Measurements from ENCODE around the gene MAPKAPK5.

Gene MAPKAPK5

GRCh38 chr12:111907740-111908139 lies 65.7 kb downstream of the MAPKAPK5 start:
- Histone ChIP-seq H3K9me3 (ENCODE audit: control insufficient read depth, low read length) (peaks cover 10% of the 10 kb centered on the region), H3K4me2 (ENCODE audit: low read length, poor library complexity, severe bottlenecking) (no peak overlapping the region), H2BK120ac (ENCODE audit: low read depth, low read length) (no peak overlapping the region), H3K27me3 (ENCODE audit: control insufficient read depth in 1 of 2, insufficient read depth in 1 of 2, low read length in 2 of 2) (no peaks in the 10 kb centered on the region), H4K8ac (ENCODE audit: low read length) (no peak overlapping the region), H2BK12ac (ENCODE audit: low read length in 2 of 2) (no peak overlapping the region), H3K9ac (ENCODE audit: low read length) (no peak overlapping the region), H3K18ac (ENCODE audit: low read depth in 1 of 2, low read length in 2 of 2) (no peak overlapping the region), H3K79me1 (replicated peaks; ENCODE audit: low read length, poor library complexity, severe bottlenecking) (no peaks in the 10 kb centered on the region), H3K23ac (ENCODE audit: low read length in 2 of 2) (no peak overlapping the region), H3K4ac (ENCODE audit: low read depth in 1 of 2, low read length in 2 of 2) (no peak overlapping the region), H2BK15ac (ENCODE audit: low read depth, poor library complexity, severe bottlenecking) (no peak overlapping the region), H3K36me3 (ENCODE audit: control insufficient read depth in 1 of 2, insufficient read depth in 2 of 2, low read depth in 1 of 2, low read length in 2 of 2) (peaks cover 9 to 13% of the 10 kb centered on the region in 2 experiments), H3K4me1 (ENCODE audit: control insufficient read depth, insufficient read depth, low read depth, low read length) (no peaks in the 10 kb centered on the region), H3K4me3 (ENCODE audit: insufficient read depth in 1 of 2, low read depth in 1 of 2, low read length in 2 of 2) (no peak overlapping the region), H3K14ac (ENCODE audit: low read length in 2 of 2) (no peak overlapping the region), H2BK5ac (ENCODE audit: low read depth, low read length, poor library complexity, severe bottlenecking) (no peak overlapping the region), H4K91ac (ENCODE audit: low read length) (no peak overlapping the region), H3K27ac (ENCODE audit: low read length, poor library complexity, severe bottlenecking) (no peak overlapping the region), H2AK5ac (ENCODE audit: low read length, severe bottlenecking) (no peak overlapping the region), H2AFZ (ENCODE audit: low read depth, low read length) (no peak overlapping the region)
- no peak for DNase-seq
- 95% methylated on average over 1 of the region's 1 CpG for WGBS

GRCh38 chr12:111925171-111925570 lies 83.1 kb downstream of the MAPKAPK5 start:
- Histone ChIP-seq H3K9me3 (ENCODE audit: control insufficient read depth, low read length) (no peaks in the 10 kb centered on the region), H2AK5ac (ENCODE audit: low read length, severe bottlenecking) (no peak overlapping the region), H3K36me3 (ENCODE audit: control insufficient read depth in 1 of 2, insufficient read depth in 2 of 2, low read depth in 1 of 2, low read length in 2 of 2) (no peaks in the 10 kb centered on the region), H2BK12ac (ENCODE audit: low read length in 2 of 2) (no peak overlapping the region), H3K23ac (ENCODE audit: low read length in 2 of 2) (no peak overlapping the region), H3K27me3 (ENCODE audit: control insufficient read depth in 1 of 2, insufficient read depth in 1 of 2, low read length in 2 of 2) (no peaks in the 10 kb centered on the region), H3K18ac (ENCODE audit: low read depth in 1 of 2, low read length in 2 of 2) (no peak overlapping the region), H3K79me1 (replicated peaks; ENCODE audit: low read length, poor library complexity, severe bottlenecking) (no peaks in the 10 kb centered on the region), H4K91ac (ENCODE audit: low read length) (no peak overlapping the region), H3K4me2 (ENCODE audit: low read length, poor library complexity, severe bottlenecking) (no peak overlapping the region), H3K9ac (ENCODE audit: low read length) (no peak overlapping the region), H2BK15ac (ENCODE audit: low read depth, poor library complexity, severe bottlenecking) (no peak overlapping the region), H3K27ac (ENCODE audit: low read length, poor library complexity, severe bottlenecking) (no peak overlapping the region), H2BK120ac (ENCODE audit: low read depth, low read length) (no peak overlapping the region), H4K8ac (ENCODE audit: low read length) (no peak overlapping the region), H3K4ac (ENCODE audit: low read depth in 1 of 2, low read length in 2 of 2) (no peak overlapping the region), H3K4me3 (ENCODE audit: insufficient read depth in 1 of 2, low read depth in 1 of 2, low read length in 2 of 2) (no peak overlapping the region), H3K4me1 (ENCODE audit: control insufficient read depth, insufficient read depth, low read depth, low read length) (no peaks in the 10 kb centered on the region), H3K14ac (ENCODE audit: low read length in 2 of 2) (no peak overlapping the region), H2BK5ac (ENCODE audit: low read depth, low read length, poor library complexity, severe bottlenecking) (no peak overlapping the region), H2AFZ (ENCODE audit: low read depth, low read length) (no peak overlapping the region)
- WGBS, result 100% methylated on average over 2 of the region's 3 CpGs
- DNase-seq, result no peak

- no peak overlapping the region for H3K27ac ChIP-seq (ENCODE audit: low read length, poor library complexity, severe bottlenecking)
- H3K23ac ChIP-seq (ENCODE audit: low read length in 2 of 2), result no peak overlapping the region
- no peak overlapping the region for H3K9ac ChIP-seq (ENCODE audit: low read length)
- 90% methylated on average over 2 of the region's 2 CpGs for WGBS
- H3K4me2 ChIP-seq (ENCODE audit: low read length, poor library complexity, severe bottlenecking), result no peak overlapping the region
- no peaks in the 10 kb centered on the region for H3K27me3 ChIP-seq (ENCODE audit: control insufficient read depth in 1 of 2, insufficient read depth in 1 of 2, low read length in 2 of 2)
- H3K14ac ChIP-seq (ENCODE audit: low read length in 2 of 2), result no peak overlapping the region
- no peak overlapping the region for H2BK15ac ChIP-seq (ENCODE audit: low read depth, poor library complexity, severe bottlenecking)
- H3K9me3 ChIP-seq (ENCODE audit: control insufficient read depth, low read length), result no peaks in the 10 kb centered on the region
- no peak overlapping the region for H3K4ac ChIP-seq (ENCODE audit: low read depth in 1 of 2, low read length in 2 of 2)
- no peak for DNase-seq
- no peak overlapping the region for H4K91ac ChIP-seq (ENCODE audit: low read length)
- H4K8ac ChIP-seq (ENCODE audit: low read length), result no peak overlapping the region
- H3K4me1 ChIP-seq (ENCODE audit: control insufficient read depth, insufficient read depth, low read depth, low read length), result no peaks in the 10 kb centered on the region
- H3K79me1 ChIP-seq (replicated peaks; ENCODE audit: low read length, poor library complexity, severe bottlenecking), result no peaks in the 10 kb centered on the region
- H2AK5ac ChIP-seq (ENCODE audit: low read length, severe bottlenecking), result no peak overlapping the region
- H3K36me3 ChIP-seq (ENCODE audit: control insufficient read depth in 1 of 2, insufficient read depth in 2 of 2, low read depth in 1 of 2, low read length in 2 of 2), result no peaks in the 10 kb centered on the region
- H3K18ac ChIP-seq (ENCODE audit: low read depth in 1 of 2, low read length in 2 of 2), result no peak overlapping the region
- H2AFZ ChIP-seq (ENCODE audit: low read depth, low read length), result no peak overlapping the region
- H3K4me3 ChIP-seq (ENCODE audit: insufficient read depth in 1 of 2, low read depth in 1 of 2, low read length in 2 of 2), result no peak overlapping the region
- no peak overlapping the region for H2BK5ac ChIP-seq (ENCODE audit: low read depth, low read length, poor library complexity, severe bottlenecking)
- H2BK120ac ChIP-seq (ENCODE audit: low read depth, low read length), result no peak overlapping the region
- no peak overlapping the region for H2BK12ac ChIP-seq (ENCODE audit: low read length in 2 of 2)
Observed at GRCh38 chr12:111926631-111927030, 84.6 kb downstream of the MAPKAPK5 start.

- H3K27me3 ChIP-seq (ENCODE audit: control insufficient read depth in 1 of 2, insufficient read depth in 1 of 2, low read length in 2 of 2), result no peaks in the 10 kb centered on the region
- no peak overlapping the region for H3K4me2 ChIP-seq (ENCODE audit: low read length, poor library complexity, severe bottlenecking)
- H3K27ac ChIP-seq (ENCODE audit: low read length, poor library complexity, severe bottlenecking), result no peak overlapping the region
- 96% methylated on average over 5 of the region's 5 CpGs for WGBS
- no peak overlapping the region for H3K23ac ChIP-seq (ENCODE audit: low read length in 2 of 2)
- no peak overlapping the region for H2AK5ac ChIP-seq (ENCODE audit: low read length, severe bottlenecking)
- H4K91ac ChIP-seq (ENCODE audit: low read length), result no peak overlapping the region
- no peak for DNase-seq
- H2BK15ac ChIP-seq (ENCODE audit: low read depth, poor library complexity, severe bottlenecking), result no peak overlapping the region
- no peak overlapping the region for H3K4ac ChIP-seq (ENCODE audit: low read depth in 1 of 2, low read length in 2 of 2)
- H2BK120ac ChIP-seq (ENCODE audit: low read depth, low read length), result no peak overlapping the region
- no peaks in the 10 kb centered on the region for H3K79me1 ChIP-seq (replicated peaks; ENCODE audit: low read length, poor library complexity, severe bottlenecking)
- H3K9me3 ChIP-seq (ENCODE audit: control insufficient read depth, low read length), result no peaks in the 10 kb centered on the region
- no peak overlapping the region for H3K9ac ChIP-seq (ENCODE audit: low read length)
- H3K18ac ChIP-seq (ENCODE audit: low read depth in 1 of 2, low read length in 2 of 2), result no peak overlapping the region
- no peak overlapping the region for H2AFZ ChIP-seq (ENCODE audit: low read depth, low read length)
- no peak overlapping the region for H2BK12ac ChIP-seq (ENCODE audit: low read length in 2 of 2)
- peaks cover 0 to 3% of the 10 kb centered on the region in 2 experiments for H3K36me3 ChIP-seq (ENCODE audit: control insufficient read depth in 1 of 2, insufficient read depth in 2 of 2, low read depth in 1 of 2, low read length in 2 of 2)
- no peak overlapping the region for H4K8ac ChIP-seq (ENCODE audit: low read length)
- H2BK5ac ChIP-seq (ENCODE audit: low read depth, low read length, poor library complexity, severe bottlenecking), result no peak overlapping the region
- no peak overlapping the region for H3K14ac ChIP-seq (ENCODE audit: low read length in 2 of 2)
- H3K4me3 ChIP-seq (ENCODE audit: insufficient read depth in 1 of 2, low read depth in 1 of 2, low read length in 2 of 2), result no peak overlapping the region
- no peaks in the 10 kb centered on the region for H3K4me1 ChIP-seq (ENCODE audit: control insufficient read depth, insufficient read depth, low read depth, low read length)
Observed at GRCh38 chr12:111927346-111927745, 85.3 kb downstream of the MAPKAPK5 start.

All from mesenchymal stem cell (in vitro differentiated cells and primary cell).